ENCODE measurements around the gene ITGA6. TPM values are rescaled to one million over a fixed set of nuclear protein-coding genes. Genes with fewer than 3 reads are reported as not detected.

ITGA6 gene
- total RNA-seq, 1 donor from 2014 or later = 35.3 TPM

DNA sequence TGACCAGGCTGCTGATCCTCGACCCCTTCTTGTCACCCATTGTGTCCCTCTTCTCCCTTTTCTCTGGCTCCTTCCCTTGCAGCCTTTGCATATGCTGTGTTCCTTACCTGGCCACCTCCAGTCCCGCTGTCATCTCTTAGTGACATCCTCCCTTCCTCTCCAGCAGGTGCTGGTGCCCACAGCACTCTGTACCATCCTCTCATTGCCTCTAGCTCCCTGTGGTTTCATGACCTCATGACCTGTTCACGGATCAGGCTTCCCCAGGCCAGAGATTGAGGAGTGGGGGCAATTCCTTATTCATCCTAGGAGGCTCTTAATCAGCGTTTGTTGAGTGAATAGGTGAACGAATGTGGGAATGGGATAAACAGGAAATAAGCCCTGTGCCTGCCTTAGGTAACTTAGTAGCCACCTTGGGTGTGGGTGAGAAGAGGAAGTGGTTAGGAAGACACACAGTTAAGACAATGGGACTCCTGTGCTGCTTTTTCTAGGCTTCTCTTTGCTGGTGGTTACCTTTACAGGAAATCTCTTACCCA lies 35.5 kb downstream of the ITGA6 start:
- Histone ChIP-seq H4K20me1 (ENCODE audit: insufficient read depth, low read length) (peaks cover 6% of the 10 kb centered on the region), H3K4me1 (ENCODE audit: insufficient read depth, low read length) (peaks cover 4% of the 10 kb centered on the region), H3K36me3 (ENCODE audit: insufficient read depth, low read length) (no peaks in the 10 kb centered on the region), H3K4me2 (ENCODE audit: low read length) (no peak overlapping the region), H3K27ac (ENCODE audit: low read depth, low read length) (no peak overlapping the region), H3K4me3 (ENCODE audit: insufficient read depth, low read depth, low read length) (no peak overlapping the region), H3K9ac (ENCODE audit: low read length) (no peak overlapping the region), H3K79me2 (ENCODE audit: insufficient read depth, low read length) (peaks cover 3% of the 10 kb centered on the region), H2AFZ (ENCODE audit: low read depth, low read length) (no peak overlapping the region), H3K27me3 (ENCODE audit: insufficient read depth, low read length) (no peaks in the 10 kb centered on the region), H3K9me3 (ENCODE audit: insufficient read depth, low read depth, low read length) (no peaks in the 10 kb centered on the region)
- peaks cover 3% of the 10 kb centered on the region for H3K27me3 Mint-ChIP-seq (ENCODE audit: low read depth, unreplicated experiment)
- H3K4me3 Mint-ChIP-seq (ENCODE audit: unreplicated experiment) = no peak overlapping the region
- H3K36me3 Mint-ChIP-seq (ENCODE audit: low read depth, unreplicated experiment) = no peaks in the 10 kb centered on the region
- TF ChIP-seq, protein P1, sequence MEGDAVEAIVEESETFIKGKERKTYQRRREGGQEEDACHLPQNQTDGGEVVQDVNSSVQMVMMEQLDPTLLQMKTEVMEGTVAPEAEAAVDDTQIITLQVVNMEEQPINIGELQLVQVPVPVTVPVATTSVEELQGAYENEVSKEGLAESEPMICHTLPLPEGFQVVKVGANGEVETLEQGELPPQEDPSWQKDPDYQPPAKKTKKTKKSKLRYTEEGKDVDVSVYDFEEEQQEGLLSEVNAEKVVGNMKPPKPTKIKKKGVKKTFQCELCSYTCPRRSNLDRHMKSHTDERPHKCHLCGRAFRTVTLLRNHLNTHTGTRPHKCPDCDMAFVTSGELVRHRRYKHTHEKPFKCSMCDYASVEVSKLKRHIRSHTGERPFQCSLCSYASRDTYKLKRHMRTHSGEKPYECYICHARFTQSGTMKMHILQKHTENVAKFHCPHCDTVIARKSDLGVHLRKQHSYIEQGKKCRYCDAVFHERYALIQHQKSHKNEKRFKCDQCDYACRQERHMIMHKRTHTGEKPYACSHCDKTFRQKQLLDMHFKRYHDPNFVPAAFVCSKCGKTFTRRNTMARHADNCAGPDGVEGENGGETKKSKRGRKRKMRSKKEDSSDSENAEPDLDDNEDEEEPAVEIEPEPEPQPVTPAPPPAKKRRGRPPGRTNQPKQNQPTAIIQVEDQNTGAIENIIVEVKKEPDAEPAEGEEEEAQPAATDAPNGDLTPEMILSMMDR (IDR thresholded peaks at IDR 0.05; ENCODE audit: insufficient read depth, low read depth, low read length) = no peak
- TF ChIP-seq EZH2 (IDR thresholded peaks at IDR 0.05; ENCODE audit: insufficient read depth, low read length) = no peak
- DNase-seq (ENCODE audit: low read depth) (no peak), FAIRE-seq (no peak)
- H3K4me1 Mint-ChIP-seq (ENCODE audit: low read depth, unreplicated experiment) = peaks cover 9% of the 10 kb centered on the region
- H3K27ac Mint-ChIP-seq (ENCODE audit: unreplicated experiment) = no peak overlapping the region
- H3K9me3 Mint-ChIP-seq (ENCODE audit: unreplicated experiment) = no peaks in the 10 kb centered on the region

DNA sequence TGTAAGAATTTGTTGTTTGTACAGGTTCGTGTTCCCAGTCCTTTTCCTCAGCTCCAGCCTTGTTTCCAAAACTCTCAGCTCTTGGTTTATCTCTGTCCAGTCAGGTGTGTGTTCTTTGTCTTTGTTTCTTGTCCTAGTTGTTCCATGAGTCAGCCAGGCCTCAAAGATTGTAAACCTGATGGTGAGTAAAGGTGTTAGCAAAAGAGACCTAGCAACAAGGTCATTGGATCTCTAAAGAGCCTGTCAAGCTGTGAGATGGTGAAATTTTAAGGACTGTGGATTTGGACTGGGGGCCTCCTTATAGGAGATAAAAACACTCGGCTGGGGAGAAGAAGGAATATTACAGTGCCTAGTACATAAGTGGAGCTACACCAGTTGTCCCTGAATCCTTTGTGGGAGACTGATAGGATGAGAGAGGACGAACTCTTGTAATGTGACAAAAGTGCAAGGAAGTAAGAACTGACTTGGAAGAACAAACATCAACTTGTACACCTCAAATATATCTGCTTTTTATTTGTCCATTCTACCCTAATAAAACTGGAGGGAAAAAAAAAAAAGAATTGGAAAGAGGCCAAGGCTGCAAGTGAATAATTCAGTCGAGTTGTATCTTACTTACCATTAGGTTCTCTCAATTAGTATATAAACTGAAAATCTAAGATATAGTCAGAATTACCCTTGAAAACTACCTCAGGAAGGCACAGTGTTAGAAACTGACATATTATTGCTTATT lies 37.2 kb downstream of the ITGA6 start:
- no peak overlapping the region for H3K27ac ChIP-seq (ENCODE audit: low read depth, low read length)
- no peak overlapping the region for H3K27ac Mint-ChIP-seq (ENCODE audit: unreplicated experiment)

More for the DNA sequence above, 37.2 kb downstream of the ITGA6 start:
- H4K20me1 ChIP-seq (ENCODE audit: insufficient read depth, low read length) = peaks cover 6% of the 10 kb centered on the region
- no peak for TF ChIP-seq EZH2 (IDR thresholded peaks at IDR 0.05; ENCODE audit: insufficient read depth, low read length)
- TF ChIP-seq, protein P1 (IDR thresholded peaks at IDR 0.05; ENCODE audit: insufficient read depth, low read depth, low read length) = no peak
- peaks cover 4% of the 10 kb centered on the region for H3K4me1 ChIP-seq (ENCODE audit: insufficient read depth, low read length)
- H3K27me3 ChIP-seq (ENCODE audit: insufficient read depth, low read length) = no peaks in the 10 kb centered on the region
- H3K79me2 ChIP-seq (ENCODE audit: insufficient read depth, low read length) = peaks cover 3% of the 10 kb centered on the region
- no peak for FAIRE-seq
- Mint-ChIP-seq H3K36me3 (ENCODE audit: low read depth, unreplicated experiment) (no peaks in the 10 kb centered on the region), H3K4me3 (ENCODE audit: unreplicated experiment) (no peak overlapping the region), H3K27me3 (ENCODE audit: low read depth, unreplicated experiment) (no peaks in the 10 kb centered on the region), H3K4me1 (ENCODE audit: low read depth, unreplicated experiment) (peaks cover 9% of the 10 kb centered on the region), H3K9me3 (ENCODE audit: unreplicated experiment) (no peaks in the 10 kb centered on the region)
- no peak overlapping the region for H3K4me3 ChIP-seq (ENCODE audit: insufficient read depth, low read depth, low read length)
- H3K9me3 ChIP-seq (ENCODE audit: insufficient read depth, low read depth, low read length) = no peaks in the 10 kb centered on the region
- H3K36me3 ChIP-seq (ENCODE audit: insufficient read depth, low read length) = no peaks in the 10 kb centered on the region
- DNase-seq (ENCODE audit: low read depth) = no peak
- no peak overlapping the region for H3K9ac ChIP-seq (ENCODE audit: low read length)
- no peak overlapping the region for H3K4me2 ChIP-seq (ENCODE audit: low read length)
- H2AFZ ChIP-seq (ENCODE audit: low read depth, low read length) = no peak overlapping the region

Measured in astrocyte (in vitro differentiated cells and primary cell).